KOPT-K1 (cell line): ENCODE data around the gene FGFR2.

Source experiments
- H3K27ac ChIP-seq: fragments of 200-600 bp; sonication (generic); 2 replicates; pipeline ENCODE4 v1.5.1; 2016; ENCODE audit warnings: antibody characterized with exemption, mild to moderate bottlenecking, low read depth, low read length; ENCODE audit not compliant: poor library complexity, severe bottlenecking
- H3K36me3 ChIP-seq: fragments of 200-600 bp; sonication (generic); 2 replicates; pipeline ENCODE4 v1.5.1; 2017; ENCODE audit warnings: antibody characterized with exemption, mild to moderate bottlenecking, low read length, moderate library complexity; ENCODE audit not compliant: insufficient read depth
- H3K9me3 ChIP-seq: fragments of 200-600 bp; sonication (generic); 2 replicates; pipeline ENCODE4 v1.5.1; 2017; ENCODE audit warnings: antibody characterized with exemption, low read length, mild to moderate bottlenecking; ENCODE audit not compliant: insufficient read depth, poor library complexity, severe bottlenecking

FGFR2 gene

DNA sequence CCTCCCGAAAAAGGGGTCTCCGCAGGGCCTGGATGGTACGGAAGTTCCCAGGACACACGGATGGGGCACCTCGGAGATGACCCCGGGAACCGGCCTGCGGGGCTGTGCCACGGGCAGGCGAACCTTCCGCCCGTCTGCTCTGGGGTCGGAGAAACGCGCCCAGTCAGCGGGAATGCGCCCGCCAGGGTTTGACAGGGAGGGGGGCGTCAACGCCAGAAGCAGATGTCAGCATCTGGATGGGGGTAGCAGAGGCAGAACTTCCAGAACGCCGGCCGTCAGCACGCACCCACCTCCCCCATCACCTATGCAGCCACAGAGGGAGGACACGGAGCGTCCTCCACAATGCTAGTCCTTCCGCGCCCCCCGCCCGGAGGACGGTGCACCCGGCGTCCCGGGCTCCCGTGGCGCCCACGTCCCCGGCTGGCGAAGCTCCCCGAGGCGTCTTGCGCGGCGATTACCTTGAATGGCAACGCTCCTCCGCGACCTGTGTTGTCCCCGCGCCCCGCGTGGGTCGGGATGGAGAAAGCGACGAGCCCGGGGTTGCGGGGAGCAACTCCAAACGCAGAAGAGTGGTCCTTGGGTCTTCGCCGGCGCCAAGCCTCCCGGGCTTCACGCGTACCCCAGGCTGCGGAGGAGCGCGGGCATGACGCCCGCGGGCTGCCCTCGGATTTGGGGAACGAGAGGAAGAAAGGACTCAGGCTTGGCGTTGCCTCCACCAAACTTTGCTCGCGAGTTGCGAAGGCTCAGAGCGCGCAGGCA, 561 bp downstream of the FGFR2 start:
- H3K27ac ChIP-seq: no peak overlapping the region
- H3K36me3 ChIP-seq: no peaks in the 10 kb centered on the region
- peaks cover 7% of the 10 kb centered on the region for H3K9me3 ChIP-seq

DNA sequence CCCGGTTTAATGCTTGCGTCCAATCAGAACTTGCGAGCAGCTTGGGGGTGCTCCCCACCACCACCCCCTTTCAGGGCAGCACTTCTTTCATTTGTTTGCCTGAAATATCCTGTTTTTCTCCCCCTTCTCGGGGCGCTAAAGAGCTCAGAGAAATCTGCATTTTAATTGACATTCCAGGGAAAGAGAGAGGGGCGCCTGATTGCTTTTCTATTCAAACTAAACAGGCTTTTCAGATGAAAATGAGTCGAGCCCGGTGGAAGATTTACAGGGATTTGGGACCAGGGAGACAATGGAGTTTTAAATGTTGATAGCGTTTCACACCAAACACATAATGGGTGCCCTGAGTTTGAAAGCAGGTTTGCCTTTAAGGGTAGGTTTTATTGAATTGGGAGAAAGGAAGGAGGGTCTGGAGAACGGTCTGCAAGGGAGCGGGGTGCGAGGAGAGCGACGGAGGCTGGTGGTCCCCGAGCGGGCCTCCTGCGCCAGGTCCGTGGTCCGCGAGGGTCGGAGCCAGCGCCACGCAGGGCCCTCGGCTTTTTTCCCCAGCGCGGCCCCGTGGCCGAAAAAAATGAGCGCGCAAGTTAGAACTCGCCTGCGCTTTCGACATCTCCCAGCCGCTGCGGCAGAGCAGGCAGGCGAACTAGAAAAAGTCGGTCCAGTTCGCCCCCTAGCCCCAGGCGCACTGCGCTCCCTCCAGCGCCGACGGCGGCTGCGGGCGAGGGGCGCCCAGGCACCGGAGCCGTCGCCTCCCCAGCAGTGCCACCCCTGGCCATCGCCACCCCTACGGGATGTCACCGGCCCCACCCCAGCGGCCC, 1.3 kb downstream of the FGFR2 start:
- H3K27ac ChIP-seq: no peak overlapping the region

GRCh38 chr10:121595806-121596688, 2.2 kb downstream of the FGFR2 start:
- Histone ChIP-seq H3K27ac (no peak overlapping the region), H3K9me3 (peaks cover 7% of the 10 kb centered on the region)

More for the DNA sequence above, 1.3 kb downstream of the FGFR2 start:
- Histone ChIP-seq H3K9me3 (peaks cover 7% of the 10 kb centered on the region), H3K36me3 (no peaks in the 10 kb centered on the region)

DNA sequence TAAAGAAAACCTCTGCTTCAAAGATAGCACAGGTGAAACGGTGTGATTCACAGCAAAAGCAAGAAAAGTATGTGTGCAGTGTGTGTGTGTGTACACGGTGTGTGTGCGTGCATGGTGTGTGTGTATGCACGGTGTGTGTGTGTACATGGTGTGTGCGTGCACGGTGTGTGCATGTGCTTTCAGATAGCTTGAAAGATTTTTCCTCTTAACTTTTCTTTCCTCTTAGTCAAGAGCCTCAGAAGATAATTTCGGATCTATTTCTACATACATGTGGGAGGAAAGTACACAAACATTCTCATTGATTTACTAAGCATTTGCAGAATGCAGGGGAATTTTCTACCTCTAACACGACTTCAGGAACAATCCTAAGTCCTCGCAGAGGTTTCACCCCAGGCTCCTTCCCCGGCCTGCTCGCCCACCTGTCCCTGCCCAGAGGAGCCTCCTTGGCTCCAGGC, 2.9 kb downstream of the FGFR2 start:
- Histone ChIP-seq H3K9me3 (peaks cover 7% of the 10 kb centered on the region), H3K27ac (no peak overlapping the region), H3K36me3 (no peaks in the 10 kb centered on the region)

More at GRCh38 chr10:121595806-121596688, 2.2 kb downstream of the FGFR2 start:
- H3K36me3 ChIP-seq: no peaks in the 10 kb centered on the region

DNA sequence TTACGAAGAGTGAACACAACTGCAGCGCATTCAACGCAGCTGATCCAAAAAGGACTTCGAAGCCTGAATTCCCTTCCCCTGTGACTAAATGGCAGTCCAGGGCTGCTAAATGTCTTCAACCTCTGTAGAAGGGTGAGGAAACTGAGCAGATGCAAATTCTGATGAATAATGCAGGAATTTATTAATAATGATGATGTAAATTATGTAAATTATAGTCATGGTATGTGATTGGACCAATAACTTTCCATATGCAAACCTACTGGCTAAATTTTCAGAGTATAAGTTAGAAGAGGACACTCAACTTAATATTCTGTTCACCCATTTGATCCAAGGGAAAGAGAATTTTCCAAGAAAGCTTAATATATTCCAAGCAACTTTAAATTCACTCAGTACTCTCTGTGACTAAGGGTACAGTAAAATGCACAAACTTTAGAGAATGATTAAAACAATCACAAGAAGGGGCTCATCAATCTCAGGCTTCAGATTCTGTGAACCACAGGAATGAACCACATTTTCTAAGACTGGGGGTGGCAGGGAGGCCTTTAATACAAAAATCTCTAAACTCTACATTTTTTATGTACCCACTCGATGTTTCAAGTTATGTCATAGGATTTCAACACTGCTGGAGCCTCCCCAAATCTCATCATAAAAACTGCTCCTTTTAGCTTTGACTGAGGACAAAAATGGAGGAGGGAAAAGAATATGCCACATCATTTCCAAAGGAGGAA, 3.5 kb downstream of the FGFR2 start:
- Histone ChIP-seq H3K27ac (no peak overlapping the region), H3K36me3 (no peaks in the 10 kb centered on the region), H3K9me3 (peaks cover 7% of the 10 kb centered on the region)

DNA sequence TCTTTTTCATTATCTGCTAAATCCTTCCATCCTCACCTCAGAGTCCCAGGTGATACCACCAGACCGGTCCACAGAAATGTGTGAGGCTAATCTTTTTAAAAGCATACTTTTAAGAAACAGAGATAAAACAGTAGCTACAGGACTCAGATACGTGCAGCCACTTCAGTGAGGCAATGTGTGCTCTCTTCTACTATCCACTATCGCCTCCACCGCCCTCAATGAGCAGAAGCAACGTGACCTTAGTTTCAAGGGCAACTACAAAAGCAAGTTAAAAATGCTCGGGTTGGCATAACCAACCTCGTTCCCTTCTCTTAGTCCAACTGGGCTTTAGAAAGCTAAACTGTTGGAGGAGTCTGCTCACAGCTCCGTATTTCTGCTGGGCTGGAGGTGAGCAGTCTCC, 4.2 kb downstream of the FGFR2 start:
- Histone ChIP-seq H3K36me3 (no peaks in the 10 kb centered on the region), H3K27ac (no peak overlapping the region), H3K9me3 (peaks cover 7% of the 10 kb centered on the region)

- H3K27ac ChIP-seq: no peak overlapping the region
- peaks cover 7% of the 10 kb centered on the region for H3K9me3 ChIP-seq
- no peaks in the 10 kb centered on the region for H3K36me3 ChIP-seq
Measured at GRCh38 chr10:121593281-121594075, 4.8 kb downstream of the FGFR2 start.

DNA sequence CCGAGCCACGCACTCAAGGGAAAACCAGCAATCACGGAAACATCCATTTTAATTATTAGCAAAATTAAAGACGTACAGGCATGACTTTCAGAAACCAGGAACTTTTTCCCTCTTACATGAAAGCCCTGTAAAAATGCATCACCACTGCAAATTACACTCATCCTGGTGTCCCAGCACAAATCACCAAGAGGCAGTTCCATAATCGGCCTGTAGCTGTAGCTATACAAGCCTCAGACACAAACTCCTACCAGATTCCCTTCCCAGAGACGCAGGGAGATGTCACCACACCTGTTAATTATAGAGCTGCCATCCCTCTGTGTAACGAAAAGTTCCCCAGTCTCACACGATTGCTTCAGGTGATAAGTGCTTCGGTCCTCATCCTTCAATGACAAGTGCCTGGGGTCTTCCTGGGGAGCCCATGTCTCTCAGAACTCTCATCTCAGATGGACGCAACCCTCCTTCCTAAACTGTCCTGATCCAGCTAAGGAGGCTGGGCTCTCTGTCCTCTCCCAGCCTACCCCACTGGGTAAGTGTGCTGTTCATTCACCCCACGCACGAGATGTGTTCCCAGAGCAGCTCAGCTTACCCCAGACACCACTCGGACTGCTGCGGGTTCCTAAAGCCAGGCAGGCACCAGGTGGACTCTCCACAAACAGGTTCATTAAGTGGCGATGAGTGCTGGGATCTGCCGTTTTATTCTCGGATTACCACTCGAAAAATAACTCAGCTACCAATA, 5.9 kb downstream of the FGFR2 start:
- Histone ChIP-seq H3K9me3 (peaks cover 5% of the 10 kb centered on the region), H3K36me3 (no peaks in the 10 kb centered on the region), H3K27ac (no peak overlapping the region)

DNA sequence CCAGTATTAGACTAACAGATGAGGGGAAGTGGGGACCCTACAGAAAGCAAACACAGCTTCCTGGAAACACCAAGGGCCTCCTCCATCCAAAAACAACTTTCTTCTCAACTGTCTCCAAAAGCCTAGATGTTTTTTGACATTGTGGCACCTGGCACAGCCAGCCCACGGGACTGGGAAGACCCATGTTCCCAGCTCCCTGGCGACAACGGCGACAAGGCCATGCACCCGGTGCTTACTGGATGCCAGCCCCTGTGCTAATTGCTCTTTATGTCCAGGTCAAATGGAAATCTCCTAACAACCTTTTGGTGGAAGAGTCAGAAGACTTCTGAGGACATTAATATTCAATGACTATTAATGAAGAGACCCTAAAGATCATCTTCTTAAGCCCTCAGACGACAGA, 7.1 kb downstream of the FGFR2 start:
- Histone ChIP-seq H3K36me3 (no peaks in the 10 kb centered on the region), H3K27ac (no peak overlapping the region), H3K9me3 (no peaks in the 10 kb centered on the region)

DNA sequence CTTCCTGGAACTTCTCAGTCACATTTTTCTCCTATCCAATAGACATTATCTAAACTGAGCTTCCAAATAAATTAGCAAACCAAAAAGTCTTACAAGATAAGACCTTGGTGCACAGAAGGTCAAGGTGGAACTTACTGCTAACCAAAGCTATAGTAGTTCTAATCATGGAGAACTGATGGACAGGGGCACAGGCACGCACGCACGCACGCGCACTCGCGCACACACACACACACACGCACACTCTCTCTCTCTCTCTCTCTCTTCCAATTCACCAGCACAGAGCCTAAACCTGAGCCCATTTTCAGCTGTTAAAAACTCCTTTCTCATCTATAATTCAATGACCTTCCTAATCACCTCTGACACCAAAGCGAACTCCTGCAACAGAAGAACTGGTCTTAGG, 7.5 kb downstream of the FGFR2 start:
- Histone ChIP-seq H3K27ac (no peak overlapping the region), H3K9me3 (no peaks in the 10 kb centered on the region), H3K36me3 (no peaks in the 10 kb centered on the region)

GRCh38 chr10:121589553-121589952, 8.7 kb downstream of the FGFR2 start:
- no peaks in the 10 kb centered on the region for H3K9me3 ChIP-seq
- H3K36me3 ChIP-seq: no peaks in the 10 kb centered on the region
- no peak overlapping the region for H3K27ac ChIP-seq

DNA sequence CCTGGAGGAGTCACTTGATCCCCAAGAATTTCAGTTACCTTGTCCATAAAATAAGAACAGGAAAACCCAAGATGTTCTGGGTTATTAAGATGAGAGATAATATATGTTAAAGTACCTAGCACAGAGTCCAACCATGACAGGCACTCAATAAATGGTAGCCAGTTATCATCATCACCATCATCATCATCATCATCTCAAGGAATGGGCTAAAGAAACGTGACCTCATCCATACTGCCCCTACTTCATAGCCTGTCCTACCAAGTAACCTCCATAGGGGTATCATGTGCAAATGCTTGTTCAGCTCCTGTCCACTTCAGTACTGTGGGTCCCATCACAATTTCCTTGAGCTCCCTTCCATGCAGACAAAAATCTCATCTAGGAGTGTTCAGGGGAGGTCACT, 14.4 kb downstream of the FGFR2 start:
- H3K36me3 ChIP-seq: no peaks in the 10 kb centered on the region
- H3K27ac ChIP-seq: no peak overlapping the region
- no peaks in the 10 kb centered on the region for H3K9me3 ChIP-seq

- Histone ChIP-seq H3K36me3 (no peaks in the 10 kb centered on the region), H3K27ac (no peak overlapping the region), H3K9me3 (no peaks in the 10 kb centered on the region)
Measured at GRCh38 chr10:121583258-121583657, 15.0 kb downstream of the FGFR2 start.
